Hematopoietic multipotent progenitor cell treated with erythropoietin and hydrocortisone succinate and interleukin-3 and kit ligand, for 6 days (in vitro differentiated cells): ENCODE data around the gene C17orf114.

Experiments used
- DNase-seq: peaks from one replicate; pipeline ENCODE4 v3.0.0-alpha.2; 2015

Gene C17orf114

GRCh38 chr17:4786106-4786511, 16.0 kb downstream of the C17orf114 start, which contains the start of gene VMO1:
Gene VMO1 (minus strand): TSS chr17:4786364. CDS start chr17:4786352, 12 bp downstream.
- DNase-seq = no peak

GRCh38 chr17:4785311-4786105, 16.6 kb downstream of the C17orf114 start:
- DNase-seq = no peak

DNA sequence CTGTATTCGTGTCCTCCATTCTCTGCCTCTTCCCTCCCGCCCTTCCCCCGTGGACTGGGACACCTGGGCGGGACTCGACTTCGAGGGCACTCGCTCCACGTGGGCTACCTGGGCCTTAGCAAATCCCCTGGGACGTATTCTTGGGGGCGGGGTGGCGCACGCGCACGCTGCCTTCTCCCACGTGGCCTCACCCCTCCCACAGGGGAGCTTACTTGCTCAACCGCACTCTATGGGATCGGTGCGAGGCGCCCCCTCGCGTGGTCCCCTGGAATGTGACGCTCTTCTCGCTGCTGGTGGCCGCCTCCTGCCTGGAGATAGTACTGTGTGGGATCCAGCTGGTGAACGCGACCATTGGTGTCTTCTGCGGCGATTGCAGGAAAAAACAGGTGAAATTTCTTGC, 19.5 kb downstream of the C17orf114 start:
- no peak for DNase-seq

- DNase-seq = no peak
Observed at GRCh38 chr17:4780325-4780955, 21.7 kb downstream of the C17orf114 start.

GRCh38 chr17:4777969-4778760, 24.0 kb downstream of the C17orf114 start:
- no peak for DNase-seq

GRCh38 chr17:4772235-4772613, 29.9 kb downstream of the C17orf114 start:
- DNase-seq = no peak

DNA sequence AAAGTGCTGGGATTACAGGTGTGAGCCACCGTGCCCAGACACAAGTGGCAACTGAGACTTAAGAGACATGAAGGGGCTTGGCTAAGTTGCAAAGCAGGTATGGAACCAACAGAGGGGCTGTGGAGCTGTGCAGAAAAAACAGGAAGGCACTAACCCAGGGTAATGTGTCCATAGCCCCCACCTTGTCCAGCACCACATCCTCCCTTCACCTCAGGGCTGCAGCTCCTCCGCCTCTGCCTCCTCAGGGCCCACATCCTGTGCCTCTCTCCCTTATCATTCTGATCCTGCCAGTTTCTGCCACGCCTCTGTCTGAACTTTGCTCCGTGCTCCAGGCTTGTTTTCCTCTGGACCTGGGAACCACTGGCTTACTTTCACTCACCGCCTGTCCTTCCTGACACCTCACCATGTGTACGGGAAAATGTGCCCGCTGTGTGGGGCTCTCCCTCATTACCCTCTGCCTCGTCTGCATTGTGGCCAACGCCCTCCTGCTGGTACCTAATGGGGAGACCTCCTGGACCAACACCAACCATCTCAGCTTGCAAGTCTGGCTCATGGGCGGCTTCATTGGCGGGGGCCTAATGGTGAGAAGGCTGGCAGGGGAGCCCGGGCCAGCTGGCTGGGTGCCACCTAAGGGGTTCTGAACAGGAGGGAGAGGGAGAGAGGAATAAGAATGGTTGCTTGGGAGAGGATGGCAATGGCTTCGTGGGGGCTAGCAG, 30.5 kb downstream of the C17orf114 start, which contains the start of gene TM4SF5:
TM4SF5 (plus strand) TSS at position 368 of the 716 bp plus-strand sequence; CDS start at position 405, 37 bp downstream.
- DNase-seq = peak; percentile 10

DNA sequence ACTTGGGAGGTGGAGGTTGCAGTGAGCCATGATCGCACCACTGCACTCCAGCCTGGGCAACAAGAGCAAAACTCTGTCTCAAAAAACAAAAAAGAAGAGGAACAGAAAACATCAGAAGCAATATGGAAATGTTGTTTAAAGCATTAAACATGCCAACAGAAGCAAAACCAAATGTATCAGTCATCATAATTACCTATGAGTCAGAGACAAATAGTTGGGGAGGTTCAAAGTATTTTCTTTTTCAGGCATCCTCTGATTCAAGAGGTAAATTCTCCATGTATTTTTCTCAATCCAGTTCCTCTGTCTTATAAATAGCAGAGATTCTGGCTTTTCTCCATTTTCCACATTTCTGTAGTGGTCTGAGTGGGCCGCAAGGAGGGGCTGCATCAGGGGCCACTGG, 32.5 kb downstream of the C17orf114 start:
- no peak for DNase-seq

GRCh38 chr17:4768298-4768697, 33.8 kb downstream of the C17orf114 start:
- DNase-seq = no peak

GRCh38 chr17:4766723-4767122, 35.4 kb downstream of the C17orf114 start:
- no peak for DNase-seq

DNA sequence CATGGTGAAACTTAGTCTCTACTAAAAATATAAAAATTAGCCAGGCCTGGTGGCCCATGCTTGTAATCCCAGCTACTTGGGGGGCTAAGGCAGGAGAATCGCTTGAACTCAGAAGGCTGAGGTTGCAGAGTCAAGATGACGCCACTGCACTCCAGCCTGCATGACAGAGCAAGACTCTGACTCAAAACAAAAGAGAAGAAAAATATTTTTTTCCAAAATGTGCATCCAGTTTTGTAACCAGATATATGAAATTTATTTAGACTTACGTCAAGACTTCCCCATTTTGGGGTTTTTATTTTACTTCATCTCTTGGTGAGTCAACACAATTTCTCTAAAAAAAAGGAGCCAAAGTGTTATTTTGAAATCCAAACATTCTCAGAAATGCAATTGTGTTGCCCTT, 35.9 kb downstream of the C17orf114 start:
- peak; percentile 36 for DNase-seq

DNA sequence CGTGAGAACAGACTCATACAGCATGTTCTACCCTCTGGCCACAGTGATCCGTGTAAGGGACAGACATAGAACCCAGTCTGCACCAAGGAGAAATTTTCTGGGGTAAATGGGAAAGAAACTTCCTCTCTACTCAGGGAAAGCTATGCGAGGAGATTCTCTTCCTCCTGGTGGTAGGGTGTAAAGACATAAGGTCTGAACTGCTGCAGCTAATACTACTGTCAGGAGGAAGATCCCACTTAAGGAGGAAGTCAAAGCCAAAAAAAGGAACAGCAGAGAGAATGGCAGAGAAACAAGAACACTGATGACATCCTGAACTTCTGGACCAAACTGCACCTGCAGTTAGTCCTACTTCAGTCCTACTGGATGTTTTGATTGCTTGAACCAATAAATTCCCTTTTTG, 37.5 kb downstream of the C17orf114 start:
- no peak for DNase-seq

DNA sequence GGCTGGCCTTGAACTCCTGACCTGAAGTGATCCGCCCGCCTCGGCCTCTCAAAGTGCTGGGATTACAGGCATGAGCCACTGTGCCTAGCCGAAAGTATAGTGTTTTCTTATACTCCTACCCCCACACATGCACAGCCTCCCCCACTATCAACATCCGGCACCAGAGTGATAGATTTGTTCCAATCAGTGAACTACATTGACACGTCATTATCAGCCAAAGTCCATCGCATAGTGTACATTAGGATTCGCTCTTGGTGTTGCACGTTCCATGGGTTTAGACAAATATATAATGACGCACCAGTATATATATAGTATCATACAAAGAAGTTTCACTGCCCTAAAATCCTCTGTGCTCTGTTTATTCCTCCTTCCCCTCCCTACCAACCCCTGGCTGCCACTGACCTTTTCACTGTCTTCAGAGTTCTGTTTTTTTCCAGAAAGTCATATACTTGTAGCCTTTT, 42.3 kb downstream of the C17orf114 start:
- no peak for DNase-seq

DNA sequence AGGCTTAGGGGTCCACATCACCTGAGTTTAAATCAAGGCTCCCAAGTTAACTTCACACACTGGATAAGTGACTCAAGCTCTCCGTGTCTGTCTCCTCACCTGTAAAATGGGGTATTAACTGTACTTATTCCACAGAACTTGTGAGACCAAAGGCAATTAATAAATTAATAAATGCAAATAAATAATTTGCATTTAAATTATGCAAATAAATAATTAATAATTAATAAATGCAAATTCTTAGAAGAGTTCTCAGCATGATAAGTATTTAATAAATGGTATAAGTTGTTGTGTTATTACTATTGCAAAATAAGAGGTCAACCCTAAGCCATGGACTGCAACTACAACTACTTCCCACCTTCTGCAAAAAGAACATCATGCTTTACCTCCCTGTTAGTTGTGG, 48.7 kb downstream of the C17orf114 start:
- DNase-seq = no peak

DNA sequence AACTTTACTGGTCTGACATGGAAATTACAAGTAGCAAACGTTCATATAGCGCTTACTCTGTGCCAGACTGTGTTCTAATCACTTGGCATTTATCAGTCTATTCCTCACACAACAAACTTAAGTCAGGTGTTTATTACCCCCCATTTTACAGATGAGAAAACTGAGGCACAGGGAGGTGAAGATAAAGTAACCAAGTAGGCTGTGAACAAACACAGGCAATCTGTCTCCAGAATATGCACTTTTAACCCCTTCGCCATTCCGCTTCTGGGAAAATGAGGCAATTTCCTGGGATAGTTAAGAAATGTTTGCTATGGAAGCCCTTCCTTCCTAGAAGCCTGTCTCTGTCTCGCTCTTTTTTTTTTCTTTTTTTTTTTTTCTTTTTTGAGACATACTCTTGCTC, 50.2 kb downstream of the C17orf114 start:
- no peak for DNase-seq
